NB4 (cell line): ENCODE results near the gene KCNK13.

Experiments
- DNase-seq: peaks from one replicate; pipeline ENCODE4 v3.0.0; 2010; ENCODE audit warnings: low read depth
- H3K4me3 ChIP-seq: one replicate; pipeline ENCODE4 v1.5.1; 2011; ENCODE audit warnings: mild to moderate bottlenecking, low read depth, low read length, moderate library complexity
- MAX ChIP-seq: IDR thresholded peaks from 2 replicates; pipeline ENCODE4 v1.6.1; 2011; ENCODE audit warnings: low read depth, low read length
- MYC ChIP-seq: IDR thresholded peaks from 2 replicates; pipeline ENCODE4 v1.6.1; 2011; ENCODE audit warnings: low read depth, low read length
- POLR2A ChIP-seq: IDR thresholded peaks from 2 replicates; pipeline ENCODE4 v1.6.1; 2011; ENCODE audit warnings: mild to moderate bottlenecking; ENCODE audit not compliant: insufficient read length; ENCODE audit errors: extremely low read depth
- TF ChIP-seq, protein P1 (sequence below): IDR thresholded peaks from one replicate; pipeline ENCODE4 v1.5.1; 2012; ENCODE audit warnings: low read depth, low read length

The KCNK13 gene

GRCh38 chr14:90179357-90179756, 117.6 kb downstream of the KCNK13 start:
- TF ChIP-seq MAX: no peak
- TF ChIP-seq MYC: no peak
- TF ChIP-seq, protein P1, sequence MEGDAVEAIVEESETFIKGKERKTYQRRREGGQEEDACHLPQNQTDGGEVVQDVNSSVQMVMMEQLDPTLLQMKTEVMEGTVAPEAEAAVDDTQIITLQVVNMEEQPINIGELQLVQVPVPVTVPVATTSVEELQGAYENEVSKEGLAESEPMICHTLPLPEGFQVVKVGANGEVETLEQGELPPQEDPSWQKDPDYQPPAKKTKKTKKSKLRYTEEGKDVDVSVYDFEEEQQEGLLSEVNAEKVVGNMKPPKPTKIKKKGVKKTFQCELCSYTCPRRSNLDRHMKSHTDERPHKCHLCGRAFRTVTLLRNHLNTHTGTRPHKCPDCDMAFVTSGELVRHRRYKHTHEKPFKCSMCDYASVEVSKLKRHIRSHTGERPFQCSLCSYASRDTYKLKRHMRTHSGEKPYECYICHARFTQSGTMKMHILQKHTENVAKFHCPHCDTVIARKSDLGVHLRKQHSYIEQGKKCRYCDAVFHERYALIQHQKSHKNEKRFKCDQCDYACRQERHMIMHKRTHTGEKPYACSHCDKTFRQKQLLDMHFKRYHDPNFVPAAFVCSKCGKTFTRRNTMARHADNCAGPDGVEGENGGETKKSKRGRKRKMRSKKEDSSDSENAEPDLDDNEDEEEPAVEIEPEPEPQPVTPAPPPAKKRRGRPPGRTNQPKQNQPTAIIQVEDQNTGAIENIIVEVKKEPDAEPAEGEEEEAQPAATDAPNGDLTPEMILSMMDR: no peak
- TF ChIP-seq POLR2A: no peak
- DNase-seq: no peak
- no peak overlapping the region for H3K4me3 ChIP-seq

DNA sequence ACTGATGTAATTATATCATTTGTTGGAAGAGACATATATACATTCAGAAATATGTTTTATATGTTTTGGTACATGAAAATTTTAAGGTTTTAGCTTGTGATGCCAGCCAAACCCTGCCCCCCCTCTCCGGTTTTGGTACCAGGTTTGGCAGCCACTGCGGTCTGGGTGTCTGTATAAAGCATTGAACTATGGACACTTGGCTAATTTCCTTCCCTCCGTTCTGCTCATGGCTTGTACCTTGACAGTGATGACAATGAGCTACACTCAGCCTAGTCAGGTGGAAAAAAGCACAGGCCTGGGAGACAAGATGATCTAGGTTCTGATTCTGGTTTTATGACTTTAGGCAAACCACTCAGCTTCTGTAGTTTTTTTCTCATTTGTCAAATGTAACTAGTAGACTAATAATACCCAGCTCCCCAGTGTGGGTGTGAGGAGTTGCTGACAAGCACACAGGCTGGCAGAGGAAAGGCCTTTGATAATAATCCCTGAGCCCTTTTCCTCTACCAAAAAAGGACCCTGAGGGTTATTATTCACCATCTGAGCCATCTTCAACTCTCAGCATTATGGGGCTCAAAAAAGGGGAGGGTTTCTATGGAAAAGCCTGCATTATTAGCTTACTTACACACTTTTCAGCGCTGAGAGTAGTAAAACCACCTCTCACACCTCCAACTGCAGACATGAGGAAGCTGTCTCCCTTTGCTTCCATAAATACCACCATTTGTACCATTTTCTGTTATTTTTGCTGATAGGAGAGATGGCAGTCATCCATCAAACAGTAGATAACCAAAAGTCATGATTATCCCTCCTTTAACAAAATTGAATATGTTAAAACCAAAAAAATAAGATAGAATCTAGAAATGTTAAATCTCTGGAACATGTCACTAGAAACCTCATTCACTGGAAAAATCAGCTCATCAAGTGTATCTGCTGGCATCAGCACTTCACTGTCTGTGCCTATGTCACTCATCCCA, 118.3 kb downstream of the KCNK13 start:
- no peak overlapping the region for H3K4me3 ChIP-seq
- TF ChIP-seq, protein P1: no peak
- no peak for TF ChIP-seq POLR2A
- TF ChIP-seq MAX: no peak
- no peak for TF ChIP-seq MYC
- no peak for DNase-seq

- TF ChIP-seq POLR2A: no peak
- no peak for DNase-seq
- no peak overlapping the region for H3K4me3 ChIP-seq
These were observed 122.3 kb downstream of the KCNK13 start for GRCh38 chr14:90184094-90184493.

GRCh38 chr14:90184571-90185266, 122.9 kb downstream of the KCNK13 start:
- TF ChIP-seq MYC (no peak), MAX (no peak), POLR2A (no peak)
- TF ChIP-seq, protein P1: no peak
- no peak for DNase-seq
- no peak overlapping the region for H3K4me3 ChIP-seq

DNA sequence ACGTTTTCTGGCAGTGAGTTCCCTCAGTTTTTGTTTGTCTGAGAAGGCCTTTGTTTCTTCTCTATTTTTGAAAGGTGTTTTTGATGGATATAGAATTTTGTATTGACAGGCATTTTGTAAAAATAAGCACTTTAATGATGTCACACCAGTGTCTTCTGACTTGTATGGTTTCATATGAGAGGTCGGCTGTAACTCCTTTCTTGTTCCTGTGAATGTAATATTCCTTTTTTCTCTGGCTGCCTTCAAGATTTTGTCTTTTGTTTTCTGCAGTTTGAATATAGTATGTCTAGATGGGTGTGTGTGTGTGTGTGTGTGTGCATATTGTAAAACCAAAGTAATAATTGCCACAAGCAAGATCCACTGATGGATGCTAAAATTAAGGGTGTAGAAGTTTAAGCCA, 126.8 kb downstream of the KCNK13 start:
- no peak overlapping the region for H3K4me3 ChIP-seq
- no peak for DNase-seq
- no peak for TF ChIP-seq POLR2A
- no peak for TF ChIP-seq MYC
- TF ChIP-seq, protein P1: no peak
- TF ChIP-seq MAX: no peak

DNA sequence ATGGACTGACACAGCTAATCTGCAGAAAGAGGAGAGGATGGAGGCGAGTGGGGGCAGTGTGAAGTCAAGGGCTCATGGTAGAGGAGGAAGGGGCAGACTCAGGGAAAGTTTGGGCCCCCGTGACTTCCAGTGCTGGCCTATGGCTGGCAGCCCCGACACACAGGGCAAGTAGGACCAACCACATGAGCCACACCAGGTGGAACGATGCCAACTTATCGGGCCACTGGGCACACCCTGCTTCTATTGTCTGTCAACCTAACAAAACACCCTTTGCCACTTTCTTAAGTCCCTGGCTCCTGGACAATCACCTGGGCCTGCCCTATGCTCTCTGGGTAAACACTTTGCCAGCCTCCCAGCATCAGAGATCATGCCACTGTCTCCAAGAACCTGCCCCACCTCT, 129.4 kb downstream of the KCNK13 start:
- TF ChIP-seq, protein P1: no peak
- TF ChIP-seq POLR2A: no peak
- no peak for TF ChIP-seq MAX
- TF ChIP-seq MYC: no peak
- no peak overlapping the region for H3K4me3 ChIP-seq
- DNase-seq: no peak
